Nephron progenitor cell (in vitro differentiated cells): Measurements from ENCODE around the gene TMA7.
A peak's percentile ranks its signal among the peaks of the same experiment; 100 is the strongest.

Experiments
- DNase-seq: peaks from one replicate; pipeline ENCODE4 v3.0.0; 2021
- H3K27ac Mint-ChIP-seq: 2 replicates; pipeline ENCODE4 v1.8.0; 2021; ENCODE audit warnings: mild to moderate bottlenecking, moderate library complexity, mixed read lengths
- H3K27me3 Mint-ChIP-seq: 2 replicates; pipeline ENCODE4 v1.8.0; 2021; ENCODE audit warnings: mild to moderate bottlenecking, low read depth, mixed read lengths; ENCODE audit not compliant: poor library complexity
- H3K36me3 Mint-ChIP-seq: 2 replicates; pipeline ENCODE4 v1.8.0; 2021; ENCODE audit warnings: low read depth, mixed read lengths
- H3K4me1 Mint-ChIP-seq: 2 replicates; pipeline ENCODE4 v1.8.0; 2021; ENCODE audit warnings: mixed read lengths
- H3K4me3 Mint-ChIP-seq: 2 replicates; pipeline ENCODE4 v1.8.0; 2021; ENCODE audit warnings: mild to moderate bottlenecking, moderate library complexity, mixed read lengths
- H3K9me3 Mint-ChIP-seq: 2 replicates; pipeline ENCODE4 v1.8.0; 2021; ENCODE audit warnings: mild to moderate bottlenecking, moderate library complexity, mixed read lengths
- CTCF ChIP-seq: fragments of 200-600 bp; sonication (generic); IDR thresholded peaks from 2 replicates; pipeline ENCODE4 v1.5.0; 2021; ENCODE audit warnings: antibody characterized with exemption

TMA7 gene

GRCh38 chr3:48439820-48440589, at the start of gene TMA7, which contains the start of gene CCDC51:
TSS of gene TMA7 (plus strand) at chr3:48440257. CDS start at chr3:48440297, 40 bp downstream.
TSS of gene CCDC51 (minus strand) at chr3:48440119. CDS start at chr3:48435128, 4,991 bp downstream.
- H3K27me3 Mint-ChIP-seq = no peaks in the 10 kb centered on the region
- peaks cover 39% of the 10 kb centered on the region for H3K4me1 Mint-ChIP-seq
- H3K36me3 Mint-ChIP-seq = peaks cover 17% of the 10 kb centered on the region
- peak within 1 kb of the TSS; percentile 96 for H3K4me3 Mint-ChIP-seq
- peak; percentile 95 for DNase-seq
- H3K9me3 Mint-ChIP-seq = no peaks in the 10 kb centered on the region
- peak within 1 kb of the TSS; percentile 93 for H3K27ac Mint-ChIP-seq
- no peak for TF ChIP-seq CTCF

GRCh38 chr3:48394391-48394790, 45.7 kb upstream of the TMA7 start:
- DNase-seq = no peak
- Mint-ChIP-seq H3K4me3 (no peak overlapping the region), H3K4me1 (peaks cover 4% of the 10 kb centered on the region), H3K27ac (no peak overlapping the region), H3K9me3 (peaks cover 7% of the 10 kb centered on the region), H3K27me3 (peaks cover 9% of the 10 kb centered on the region), H3K36me3 (peaks cover 5% of the 10 kb centered on the region)
- TF ChIP-seq CTCF = no peak

GRCh38 chr3:48395714-48396113, 44.3 kb upstream of the TMA7 start:
- Mint-ChIP-seq H3K9me3 (peaks cover 7% of the 10 kb centered on the region), H3K27ac (no peak overlapping the region), H3K4me1 (peaks cover 4% of the 10 kb centered on the region), H3K36me3 (peaks cover 7% of the 10 kb centered on the region), H3K4me3 (no peak overlapping the region), H3K27me3 (peaks cover 9% of the 10 kb centered on the region)
- no peak for DNase-seq
- TF ChIP-seq CTCF = no peak

GRCh38 chr3:48397767-48398681, 42.0 kb upstream of the TMA7 start:
- DNase-seq = no peak
- Mint-ChIP-seq H3K27me3 (peaks cover 9% of the 10 kb centered on the region), H3K9me3 (no peaks in the 10 kb centered on the region), H3K4me3 (no peak overlapping the region), H3K27ac (no peak overlapping the region), H3K4me1 (peaks cover 4% of the 10 kb centered on the region), H3K36me3 (peaks cover 10% of the 10 kb centered on the region)
- TF ChIP-seq CTCF = no peak

- Mint-ChIP-seq H3K27ac (no peak overlapping the region), H3K27me3 (peaks cover 9% of the 10 kb centered on the region), H3K4me3 (no peak overlapping the region), H3K4me1 (peaks cover 4% of the 10 kb centered on the region), H3K36me3 (peaks cover 10% of the 10 kb centered on the region), H3K9me3 (no peaks in the 10 kb centered on the region)
- TF ChIP-seq CTCF = no peak
- no peak for DNase-seq
Observed at GRCh38 chr3:48398701-48399386, 41.2 kb upstream of the TMA7 start.
